ENCODE data around the gene SCFD2.

DNA sequence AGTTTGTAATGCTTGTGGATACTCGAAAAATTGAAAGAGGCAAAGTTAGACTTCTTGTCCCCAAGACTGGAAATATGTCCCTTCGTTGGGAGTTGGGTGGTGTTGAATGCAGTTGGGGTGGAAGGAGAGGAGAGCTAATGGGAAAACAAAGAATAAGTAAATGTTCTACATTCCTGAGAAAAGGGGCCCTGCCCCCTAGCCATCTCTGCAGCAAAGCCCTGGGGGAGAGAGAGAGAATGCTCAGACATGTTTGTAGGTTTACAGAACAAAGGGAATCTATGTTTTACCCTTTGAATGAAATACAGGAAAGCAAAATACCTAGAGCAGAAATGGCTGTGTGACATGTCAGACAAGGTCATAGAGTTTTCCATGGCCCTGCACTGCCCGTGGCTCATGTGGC, 415.6 kb downstream of the SCFD2 start:
- TF ChIP-seq RAD21 (IDR thresholded peaks at IDR 0.05): no peak
- TF ChIP-seq, protein P1, sequence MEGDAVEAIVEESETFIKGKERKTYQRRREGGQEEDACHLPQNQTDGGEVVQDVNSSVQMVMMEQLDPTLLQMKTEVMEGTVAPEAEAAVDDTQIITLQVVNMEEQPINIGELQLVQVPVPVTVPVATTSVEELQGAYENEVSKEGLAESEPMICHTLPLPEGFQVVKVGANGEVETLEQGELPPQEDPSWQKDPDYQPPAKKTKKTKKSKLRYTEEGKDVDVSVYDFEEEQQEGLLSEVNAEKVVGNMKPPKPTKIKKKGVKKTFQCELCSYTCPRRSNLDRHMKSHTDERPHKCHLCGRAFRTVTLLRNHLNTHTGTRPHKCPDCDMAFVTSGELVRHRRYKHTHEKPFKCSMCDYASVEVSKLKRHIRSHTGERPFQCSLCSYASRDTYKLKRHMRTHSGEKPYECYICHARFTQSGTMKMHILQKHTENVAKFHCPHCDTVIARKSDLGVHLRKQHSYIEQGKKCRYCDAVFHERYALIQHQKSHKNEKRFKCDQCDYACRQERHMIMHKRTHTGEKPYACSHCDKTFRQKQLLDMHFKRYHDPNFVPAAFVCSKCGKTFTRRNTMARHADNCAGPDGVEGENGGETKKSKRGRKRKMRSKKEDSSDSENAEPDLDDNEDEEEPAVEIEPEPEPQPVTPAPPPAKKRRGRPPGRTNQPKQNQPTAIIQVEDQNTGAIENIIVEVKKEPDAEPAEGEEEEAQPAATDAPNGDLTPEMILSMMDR (IDR thresholded peaks at IDR 0.05; ENCODE audit: low read depth, low read length, missing input control): no peak
- TF ChIP-seq FOXA1 (IDR thresholded peaks at IDR 0.05): no peak
- no peak for TF ChIP-seq EGR1 (IDR thresholded peaks at IDR 0.05; ENCODE audit: low read depth in 2 of 2)
- no peak for TF ChIP-seq TAF1 (conservative IDR thresholded peaks at IDR 0.05)
- TF ChIP-seq JUND (IDR thresholded peaks at IDR 0.05): no peak
- TF ChIP-seq, protein P2, sequence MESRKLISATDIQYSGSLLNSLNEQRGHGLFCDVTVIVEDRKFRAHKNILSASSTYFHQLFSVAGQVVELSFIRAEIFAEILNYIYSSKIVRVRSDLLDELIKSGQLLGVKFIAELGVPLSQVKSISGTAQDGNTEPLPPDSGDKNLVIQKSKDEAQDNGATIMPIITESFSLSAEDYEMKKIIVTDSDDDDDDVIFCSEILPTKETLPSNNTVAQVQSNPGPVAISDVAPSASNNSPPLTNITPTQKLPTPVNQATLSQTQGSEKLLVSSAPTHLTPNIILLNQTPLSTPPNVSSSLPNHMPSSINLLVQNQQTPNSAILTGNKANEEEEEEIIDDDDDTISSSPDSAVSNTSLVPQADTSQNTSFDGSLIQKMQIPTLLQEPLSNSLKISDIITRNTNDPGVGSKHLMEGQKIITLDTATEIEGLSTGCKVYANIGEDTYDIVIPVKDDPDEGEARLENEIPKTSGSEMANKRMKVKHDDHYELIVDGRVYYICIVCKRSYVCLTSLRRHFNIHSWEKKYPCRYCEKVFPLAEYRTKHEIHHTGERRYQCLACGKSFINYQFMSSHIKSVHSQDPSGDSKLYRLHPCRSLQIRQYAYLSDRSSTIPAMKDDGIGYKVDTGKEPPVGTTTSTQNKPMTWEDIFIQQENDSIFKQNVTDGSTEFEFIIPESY (IDR thresholded peaks at IDR 0.05): no peak
- TF ChIP-seq SP1 (IDR thresholded peaks at IDR 0.05): no peak
